Stimulated activated naive CD4-positive, alpha-beta T cell treated with Interleukin-2 at 50 U/mL for 16 hours (primary cell): Measurements from ENCODE around the gene LRRTM4.

Experiments used
- DNase-seq: peaks from one replicate; lab custom pipeline; 2025; lab: John Stamatoyannopoulos, UW

LRRTM4 gene

DNA sequence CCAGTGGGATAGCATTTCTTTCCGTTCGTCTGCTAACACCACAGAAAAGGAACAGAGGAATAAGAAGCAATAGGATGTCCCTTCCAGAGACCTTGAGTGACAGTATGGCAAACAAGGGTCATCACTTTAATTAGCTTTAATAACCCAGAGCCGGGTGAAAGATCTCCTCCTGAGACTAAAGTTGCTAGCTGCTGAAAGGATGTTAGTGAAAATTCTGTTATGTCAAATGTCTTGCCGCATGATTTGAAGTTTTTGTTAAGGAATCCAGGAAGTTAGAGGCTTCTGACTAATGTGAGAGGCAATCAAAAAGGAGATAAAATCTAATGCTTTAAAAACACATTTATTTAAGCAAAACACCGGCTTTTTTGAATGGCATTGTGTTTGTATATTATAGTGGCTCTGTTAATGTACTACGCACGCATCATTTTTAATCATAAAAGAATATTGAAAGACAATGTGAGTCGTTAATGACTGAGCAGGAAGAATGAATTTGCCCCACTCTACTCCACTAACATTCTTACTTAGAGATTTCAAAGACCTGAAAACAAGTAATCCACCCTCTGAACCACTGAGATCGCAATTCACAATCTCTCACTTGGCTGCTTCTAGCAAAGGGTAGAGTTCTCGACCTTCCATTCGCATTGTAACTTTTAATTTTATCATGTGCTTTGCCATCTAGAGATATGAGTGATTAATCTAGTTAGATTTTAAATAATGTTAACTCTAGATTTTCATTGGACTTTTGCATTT is 536.6 kb downstream of the LRRTM4 start:
- no peak for DNase-seq

GRCh38 chr2:76984359-76984758 is 537.8 kb downstream of the LRRTM4 start:
- DNase-seq = no peak

- DNase-seq = no peak
Measured at GRCh38 chr2:76980067-76980787, 541.9 kb downstream of the LRRTM4 start.

DNA sequence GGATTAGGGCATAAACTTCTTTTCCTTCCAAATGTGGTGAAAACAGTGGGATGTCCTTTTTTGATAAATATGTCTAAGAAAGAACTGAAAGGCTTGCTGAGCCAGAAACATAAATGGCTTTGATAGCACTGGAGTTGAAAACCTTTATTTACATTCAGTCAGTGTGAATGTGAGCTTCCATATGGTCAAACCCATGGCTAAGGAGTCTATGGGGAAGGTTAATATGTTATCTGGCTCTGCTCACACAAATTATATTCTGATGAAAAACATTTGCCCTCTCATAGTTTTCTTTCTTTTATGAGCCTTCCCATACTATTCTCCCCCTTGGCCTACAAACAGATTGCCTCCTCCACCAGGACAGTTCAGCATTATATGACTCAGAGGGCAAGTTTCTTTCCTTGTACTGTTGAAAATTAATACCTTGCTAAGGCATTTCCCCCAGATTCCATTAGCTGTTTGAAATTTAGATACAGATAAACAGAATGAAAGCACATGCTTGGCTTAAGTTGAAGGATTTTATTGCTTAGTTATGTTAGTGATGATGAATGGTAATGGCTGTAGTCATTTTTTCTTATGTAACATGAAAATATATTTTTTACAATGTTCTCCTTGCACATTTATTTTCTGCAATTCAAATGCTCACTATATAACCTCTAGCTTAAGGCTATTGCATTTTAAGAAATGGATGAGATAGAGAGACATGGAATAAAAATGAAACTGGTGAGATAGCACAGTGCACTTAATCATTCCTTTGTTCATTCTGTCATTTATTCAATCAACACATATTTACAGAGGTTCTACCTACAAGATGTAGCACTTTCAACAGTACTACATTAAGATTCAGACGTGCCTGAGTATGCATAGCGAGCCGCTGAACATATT is 544.1 kb downstream of the LRRTM4 start:
- DNase-seq = no peak

GRCh38 chr2:76975752-76976151 is 546.4 kb downstream of the LRRTM4 start:
- DNase-seq = no peak

DNA sequence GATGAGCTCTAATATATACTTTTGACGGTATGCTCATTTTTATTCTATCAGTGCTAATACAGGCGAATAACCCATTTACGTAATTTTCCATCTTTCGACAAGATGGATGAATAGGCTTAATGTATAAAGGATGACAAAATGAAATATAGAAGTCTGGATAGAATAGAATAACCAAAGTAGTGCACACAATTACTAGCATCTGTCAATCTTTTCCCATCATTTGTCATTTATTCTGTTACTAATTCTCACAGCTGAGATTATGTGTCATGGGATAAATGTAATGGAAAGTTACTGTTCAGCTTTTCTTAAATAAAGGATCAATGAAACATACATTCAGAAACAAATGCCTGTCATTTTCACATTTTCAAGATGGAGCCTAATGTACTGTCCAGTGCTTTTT is 548.6 kb downstream of the LRRTM4 start:
- no peak for DNase-seq

DNA sequence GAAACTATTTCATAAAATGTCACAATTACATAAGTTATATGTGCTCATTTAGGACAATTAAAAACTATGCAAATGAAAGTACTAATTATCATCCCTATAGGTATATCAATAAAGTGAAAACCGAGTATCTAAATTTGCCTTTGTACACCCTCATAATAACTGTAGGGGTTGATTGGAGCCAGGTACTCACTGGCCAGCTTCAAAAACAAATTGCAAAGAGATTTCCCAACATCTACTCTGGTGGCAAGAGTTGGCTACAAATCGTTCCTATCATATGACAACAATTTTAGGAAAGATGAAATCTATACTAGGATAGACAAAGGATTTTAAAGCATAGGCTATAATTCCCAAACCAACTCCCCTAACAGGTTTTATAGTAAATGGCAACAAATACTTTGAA is 556.4 kb downstream of the LRRTM4 start:
- DNase-seq = no peak

DNA sequence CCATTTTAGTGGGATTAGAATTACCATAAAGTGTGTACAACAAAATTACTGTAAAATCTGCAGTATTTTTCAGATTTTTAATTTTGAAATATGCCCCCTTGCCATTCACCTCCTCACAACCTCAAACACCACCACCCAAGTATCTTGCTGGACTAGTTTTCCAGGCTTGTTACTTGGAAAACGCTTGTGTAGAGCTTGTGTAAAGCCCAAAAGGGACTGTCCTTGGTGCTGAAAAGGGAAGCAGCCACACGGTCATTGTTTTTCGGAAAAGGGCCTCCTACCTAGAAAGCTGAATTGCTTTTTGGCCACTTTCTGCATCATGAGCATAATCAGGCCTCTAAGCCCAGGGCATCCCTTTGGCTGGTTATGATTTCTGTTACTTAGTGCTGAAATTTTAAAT is 563.4 kb downstream of the LRRTM4 start:
- no peak for DNase-seq

DNA sequence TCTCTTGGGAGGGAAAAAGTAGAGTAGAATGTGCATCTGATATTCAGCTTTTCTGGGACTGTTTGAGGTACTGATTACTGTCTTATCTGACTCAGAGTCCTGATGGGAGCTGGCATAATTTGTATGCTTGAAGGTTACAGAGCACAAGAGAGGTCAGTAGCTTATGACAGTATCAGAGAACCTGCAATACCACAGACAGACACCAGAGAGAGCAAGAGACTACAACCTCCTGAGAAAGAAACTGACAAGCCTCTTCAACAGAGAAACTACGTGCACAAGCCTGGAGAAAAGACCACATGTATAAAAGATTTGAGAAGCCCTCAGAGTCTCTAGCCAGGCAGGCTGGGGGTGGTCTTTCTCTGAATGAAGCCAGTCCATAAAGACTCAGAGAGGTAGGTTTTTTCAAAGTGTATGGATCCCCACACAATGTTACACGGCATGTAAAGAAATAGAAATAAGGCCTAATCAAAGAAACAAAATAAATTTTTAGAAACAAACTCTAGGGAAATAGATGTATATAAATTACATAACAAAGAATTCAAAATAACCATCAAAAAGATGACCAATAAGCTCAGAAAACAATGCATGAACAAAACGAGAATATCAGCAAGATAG is 568.3 kb downstream of the LRRTM4 start:
- DNase-seq = no peak

- DNase-seq = no peak
Measured at GRCh38 chr2:76946631-76947145, 575.5 kb downstream of the LRRTM4 start.

GRCh38 chr2:76940559-76940958 is 581.6 kb downstream of the LRRTM4 start:
- DNase-seq = no peak

DNA sequence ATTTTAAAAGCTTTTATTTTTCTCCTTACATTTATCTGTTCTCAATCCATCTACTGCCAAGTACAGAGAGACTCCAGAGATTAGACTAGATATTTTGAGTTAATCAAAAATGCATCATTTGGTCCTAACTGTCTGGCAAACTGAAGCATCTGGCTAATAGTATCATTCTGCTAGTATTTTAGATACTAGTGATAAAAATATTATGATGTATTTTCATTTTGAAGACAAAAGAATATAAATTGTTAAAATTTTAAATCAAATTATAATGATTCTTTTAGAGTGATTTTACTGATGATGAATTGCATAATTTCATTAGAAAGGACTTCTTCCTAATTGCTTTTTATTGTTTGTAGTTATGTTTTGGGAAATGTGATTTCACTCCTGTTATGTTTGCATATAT is 584.0 kb downstream of the LRRTM4 start:
- DNase-seq = no peak

GRCh38 chr2:76932550-76932949 is 589.6 kb downstream of the LRRTM4 start:
- DNase-seq = no peak

- no peak for DNase-seq
Measured at GRCh38 chr2:76930056-76930744, 592.0 kb downstream of the LRRTM4 start.

- no peak for DNase-seq
Measured at GRCh38 chr2:76928026-76928425, 594.1 kb downstream of the LRRTM4 start.

GRCh38 chr2:76921006-76921405 is 601.2 kb downstream of the LRRTM4 start:
- no peak for DNase-seq

GRCh38 chr2:76895469-76895868 is 626.7 kb downstream of the LRRTM4 start:
- no peak for DNase-seq

DNA sequence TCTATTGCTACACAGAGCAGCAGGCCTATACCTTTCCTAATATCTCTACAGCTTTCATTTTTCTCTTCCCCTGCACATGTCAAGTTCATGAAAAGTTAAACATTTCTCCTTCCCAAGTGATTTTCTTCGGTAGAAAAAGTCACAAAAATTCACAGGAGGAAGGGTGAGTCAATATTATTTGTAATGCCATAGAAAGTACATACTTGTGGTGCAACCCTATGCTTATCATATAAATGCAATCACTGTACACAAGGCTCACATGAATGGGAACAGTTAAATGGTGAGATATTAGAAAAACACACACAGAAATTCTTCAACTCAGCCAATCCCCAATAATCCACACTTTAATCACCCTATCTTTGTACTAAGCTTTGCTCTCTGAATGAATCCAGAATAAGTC is 651.6 kb downstream of the LRRTM4 start:
- no peak for DNase-seq

- no peak for DNase-seq
Measured at GRCh38 chr2:76870011-76870410, 652.2 kb downstream of the LRRTM4 start.

- no peak for DNase-seq
Measured at GRCh38 chr2:76867854-76868253, 654.3 kb downstream of the LRRTM4 start.

DNA sequence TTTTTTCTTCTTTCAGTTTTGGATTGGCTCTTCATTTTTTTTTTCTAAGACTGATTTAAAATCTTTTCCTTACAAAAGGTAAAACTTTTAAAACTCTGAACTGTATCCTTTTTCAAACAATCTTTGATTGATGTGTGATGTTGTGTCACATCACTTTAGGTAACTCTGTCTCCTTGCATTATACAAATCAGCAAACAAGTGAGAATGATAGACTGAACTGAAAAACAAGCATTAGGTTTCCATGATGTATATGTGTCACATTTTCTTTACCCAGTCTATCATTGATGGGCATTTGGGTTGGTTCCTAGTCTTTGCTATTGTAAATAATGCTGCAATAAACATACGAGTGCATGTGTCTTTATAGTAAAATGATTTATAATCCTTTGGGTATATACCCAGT is 655.7 kb downstream of the LRRTM4 start:
- no peak for DNase-seq
